ENCODE results near the gene SRSF9.

Gene SRSF9

DNA sequence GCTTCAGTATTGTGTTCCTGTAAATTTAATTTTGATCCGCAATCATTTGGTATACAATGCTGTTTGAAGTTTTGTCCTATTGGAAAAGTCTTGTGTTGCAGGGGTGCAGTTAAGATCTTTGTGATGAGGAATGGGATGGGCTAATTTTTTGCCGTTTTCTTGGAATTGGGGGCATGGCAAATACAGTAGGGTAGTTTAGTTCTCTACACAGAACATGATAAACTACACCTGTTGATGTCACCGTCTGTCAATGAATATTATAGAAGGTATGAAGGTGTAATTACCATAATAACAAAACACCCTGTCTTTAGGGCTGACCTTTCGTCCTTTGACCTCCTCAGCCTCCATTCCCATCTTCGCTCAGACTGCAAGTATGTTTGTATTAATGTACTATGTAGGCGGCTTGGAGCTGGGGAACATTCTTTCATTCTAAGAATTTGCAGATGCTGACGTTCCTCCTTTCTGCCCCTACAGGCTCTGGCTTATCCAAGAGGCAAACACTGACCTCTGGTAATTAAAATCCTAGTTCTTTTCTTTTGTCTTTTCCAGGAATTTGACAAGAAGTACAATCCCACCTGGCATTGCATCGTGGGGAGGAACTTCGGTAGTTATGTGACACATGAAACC, 28.1 kb upstream of the SRSF9 start:
- DNase-seq (ENCODE audit: low spot score) = no peak
- TF ChIP-seq, protein P1, sequence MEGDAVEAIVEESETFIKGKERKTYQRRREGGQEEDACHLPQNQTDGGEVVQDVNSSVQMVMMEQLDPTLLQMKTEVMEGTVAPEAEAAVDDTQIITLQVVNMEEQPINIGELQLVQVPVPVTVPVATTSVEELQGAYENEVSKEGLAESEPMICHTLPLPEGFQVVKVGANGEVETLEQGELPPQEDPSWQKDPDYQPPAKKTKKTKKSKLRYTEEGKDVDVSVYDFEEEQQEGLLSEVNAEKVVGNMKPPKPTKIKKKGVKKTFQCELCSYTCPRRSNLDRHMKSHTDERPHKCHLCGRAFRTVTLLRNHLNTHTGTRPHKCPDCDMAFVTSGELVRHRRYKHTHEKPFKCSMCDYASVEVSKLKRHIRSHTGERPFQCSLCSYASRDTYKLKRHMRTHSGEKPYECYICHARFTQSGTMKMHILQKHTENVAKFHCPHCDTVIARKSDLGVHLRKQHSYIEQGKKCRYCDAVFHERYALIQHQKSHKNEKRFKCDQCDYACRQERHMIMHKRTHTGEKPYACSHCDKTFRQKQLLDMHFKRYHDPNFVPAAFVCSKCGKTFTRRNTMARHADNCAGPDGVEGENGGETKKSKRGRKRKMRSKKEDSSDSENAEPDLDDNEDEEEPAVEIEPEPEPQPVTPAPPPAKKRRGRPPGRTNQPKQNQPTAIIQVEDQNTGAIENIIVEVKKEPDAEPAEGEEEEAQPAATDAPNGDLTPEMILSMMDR (IDR thresholded peaks at IDR 0.05; ENCODE audit: extremely low read depth, missing control alignments) = no peak

DNA sequence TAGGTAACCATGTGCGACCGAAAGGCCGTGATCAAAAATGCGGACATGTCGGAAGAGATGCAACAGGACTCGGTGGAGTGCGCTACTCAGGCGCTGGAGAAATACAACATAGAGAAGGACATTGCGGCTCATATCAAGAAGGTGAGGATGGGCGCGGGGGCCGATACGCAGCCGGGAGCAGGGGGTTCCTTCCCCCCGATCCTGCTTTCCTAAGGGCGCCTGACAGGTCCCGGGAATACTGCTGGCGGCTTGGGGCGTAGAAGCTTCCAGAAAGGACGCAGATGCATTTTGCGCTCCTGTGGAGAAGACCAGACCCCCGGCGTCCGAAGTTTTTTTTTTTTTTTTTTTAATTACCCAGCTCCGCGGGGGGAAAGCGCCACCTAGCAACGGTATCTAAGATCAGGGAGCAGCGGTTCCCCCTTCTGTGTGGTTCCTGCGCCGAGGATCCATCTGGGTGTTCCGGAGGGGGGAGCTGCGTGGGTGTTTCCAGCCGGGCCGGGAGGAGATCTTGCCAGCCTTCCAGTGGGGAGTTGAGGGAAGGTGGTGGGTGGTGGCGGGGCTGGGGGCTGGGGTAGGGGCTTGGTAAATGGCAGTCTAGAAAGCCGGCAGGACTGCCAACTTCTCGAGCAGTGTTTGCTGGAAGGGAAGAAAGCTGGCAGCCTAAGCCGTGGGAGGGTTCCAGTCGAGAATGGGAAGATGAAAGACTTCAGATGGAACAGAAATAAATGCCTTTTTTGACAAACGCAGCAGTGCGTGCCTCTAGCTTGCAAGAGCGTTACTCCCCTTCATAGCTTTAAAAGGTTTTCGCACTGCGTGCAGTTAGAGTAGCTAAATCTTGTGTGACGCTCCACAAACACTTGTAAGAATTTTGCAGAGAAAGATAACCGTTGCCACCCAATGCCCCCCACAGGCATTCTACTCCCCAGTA, 27.1 kb upstream of the SRSF9 start:
- TF ChIP-seq, protein P1 (IDR thresholded peaks at IDR 0.05; ENCODE audit: extremely low read depth, missing control alignments) = no peak
- DNase-seq (ENCODE audit: low spot score) = peak; percentile 68

GRCh38 chr12:120495731-120496412, 26.3 kb upstream of the SRSF9 start, which contains the start of gene DYNLL1:
Gene DYNLL1 (plus strand): TSS chr12:120496113. CDS start chr12:120496422, 309 bp downstream.
- TF ChIP-seq, protein P1 (IDR thresholded peaks at IDR 0.05; ENCODE audit: extremely low read depth, missing control alignments) = no peak
- peak; percentile 97 for DNase-seq (ENCODE audit: low spot score)

DNA sequence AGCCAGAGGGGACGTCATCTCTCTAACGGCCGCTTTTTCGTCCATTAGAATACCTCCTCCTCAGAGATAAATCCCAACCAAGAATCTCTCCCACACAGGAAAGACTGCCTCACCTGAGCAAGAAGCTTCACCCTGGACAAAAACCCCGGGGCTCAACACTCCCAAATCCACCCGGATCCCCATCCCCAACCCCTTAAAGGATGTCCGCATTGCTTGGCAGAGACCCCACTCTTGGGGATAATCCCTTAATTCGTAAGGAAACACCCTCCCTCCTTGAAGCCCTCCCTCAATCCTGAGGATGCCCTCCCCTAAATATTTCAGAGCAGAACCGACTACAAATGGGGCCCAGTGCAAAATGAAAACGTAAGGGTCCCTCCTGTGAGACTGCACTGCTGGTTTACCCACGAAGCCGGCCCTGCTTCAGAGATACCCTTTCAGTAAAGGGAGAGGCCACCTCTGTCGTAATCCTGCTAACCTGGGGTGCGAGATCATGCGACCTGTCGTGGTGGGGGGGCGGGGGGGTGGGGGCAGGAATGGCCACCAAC, 25.7 kb upstream of the SRSF9 start:
- TF ChIP-seq, protein P1 (IDR thresholded peaks at IDR 0.05; ENCODE audit: extremely low read depth, missing control alignments) = no peak

GRCh38 chr12:120490833-120491512, 21.4 kb upstream of the SRSF9 start:
- no peak for DNase-seq (ENCODE audit: low spot score)
- TF ChIP-seq, protein P1 (IDR thresholded peaks at IDR 0.05; ENCODE audit: extremely low read depth, missing control alignments) = no peak

More for the DNA sequence above, 25.7 kb upstream of the SRSF9 start:
- no peak for DNase-seq (ENCODE audit: low spot score)

- TF ChIP-seq, protein P1 (IDR thresholded peaks at IDR 0.05; ENCODE audit: extremely low read depth, missing control alignments) = no peak
- DNase-seq (ENCODE audit: low spot score) = no peak
These were observed 20.8 kb upstream of the SRSF9 start for GRCh38 chr12:120490325-120490724.
